Limb (tissue), 2 donors: ENCODE results near the gene NUDT4.
"Not testable (repeated sequence)": the region's sequence is repeated elsewhere in the genome, so short reads cannot be mapped to it uniquely, and the experiment has no call there.

Experiments
- DNase-seq, 2 donors: peaks; one replicate each; pipeline ENCODE4 v3.0.0-alpha.2; 2016; ENCODE audit errors: extremely low spot score in 2 of 2

Gene NUDT4

GRCh38 chr12:93366422-93366821 is 11.3 kb upstream of the NUDT4 start:
- no peak for DNase-seq

- DNase-seq: no peak
These were observed 9.0 kb upstream of the NUDT4 start for GRCh38 chr12:93368766-93369165.

- DNase-seq: no peak
These were observed 8.2 kb upstream of the NUDT4 start for GRCh38 chr12:93369505-93369904.

GRCh38 chr12:93370947-93371346 is 6.8 kb upstream of the NUDT4 start:
- no peak for DNase-seq

- no peak for DNase-seq
These were observed 3.6 kb upstream of the NUDT4 start for GRCh38 chr12:93373961-93374656.

- DNase-seq: no peak
These were observed 1.8 kb upstream of the NUDT4 start for GRCh38 chr12:93375906-93376305.

- peak; percentile 13 to 37 for DNase-seq
These were observed 1.1 kb upstream of the NUDT4 start for GRCh38 chr12:93376436-93377251.

GRCh38 chr12:93378196-93378997 is 672 bp downstream of the NUDT4 start:
- DNase-seq: peak; percentile 55 to 74

- DNase-seq: no peak
These were observed 1.2 kb downstream of the NUDT4 start for GRCh38 chr12:93378998-93379325.

GRCh38 chr12:93379326-93379980 is 1.7 kb downstream of the NUDT4 start:
- peak in 1 of 2 donors; percentile 10 for DNase-seq

GRCh38 chr12:93379981-93380361 is 2.2 kb downstream of the NUDT4 start:
- DNase-seq: peak in 1 of 2 donors; percentile 21

- DNase-seq: peak in 1 of 2 donors; percentile 70
These were observed 2.9 kb downstream of the NUDT4 start for GRCh38 chr12:93380480-93381121.

- DNase-seq: no peak
These were observed 3.6 kb downstream of the NUDT4 start for GRCh38 chr12:93381161-93381975.

GRCh38 chr12:93381976-93382437 is 4.3 kb downstream of the NUDT4 start:
- not testable (repeated sequence) for DNase-seq

- DNase-seq: no peak
These were observed 10.1 kb downstream of the NUDT4 start for GRCh38 chr12:93387780-93388179.

GRCh38 chr12:93390031-93390430 is 12.3 kb downstream of the NUDT4 start:
- no peak for DNase-seq

- no peak for DNase-seq
These were observed 13.0 kb downstream of the NUDT4 start for GRCh38 chr12:93390549-93391297.

GRCh38 chr12:93393425-93393824 is 15.7 kb downstream of the NUDT4 start:
- no peak for DNase-seq

GRCh38 chr12:93397412-93397811 is 19.7 kb downstream of the NUDT4 start:
- DNase-seq: no peak
